HCT116 (cell line): ENCODE results near the gene NNT. TPM values are rescaled to one million over a fixed set of nuclear protein-coding genes. Genes with fewer than 3 reads are reported as not detected.

Experiments used
- ATAC-seq: fragments of 200-7000 bp; cut with Tn5 transposase; 2 replicates; pipeline ENCODE4 v1.9.1; 2020; ENCODE audit warnings: mild to moderate bottlenecking, moderate library complexity
- BruUV-seq: library from RNA; stranded (reverse); fragments of 400-500 nt; replicated peaks from 2 replicates; lab custom pipeline; 2021; lab: Mats Ljungman, UMichigan
- CTCF ChIA-PET: fragments of 300-600 bp; sonication (Branson Sonifier 250); formaldehyde crosslinking; loops from one replicate; lab custom pipeline; 2021; ENCODE audit warnings: antibody characterized with exemption; lab: Charles Lee
- POLR2A ChIA-PET: fragments of 300-600, 350-600 bp; sonication (Branson Sonifier 250); formaldehyde crosslinking; loops from one replicate; lab custom pipeline; 2021; ENCODE audit warnings: antibody characterized with exemption; lab: Charles Lee
- RAD21 ChIA-PET, 2 experiments: fragments of 300-600 bp; sonication (Branson Sonifier 250); formaldehyde crosslinking; loops; one replicate each; lab custom pipeline; 2023; ENCODE audit warnings: low total read pairs in 2 of 2; ENCODE audit not compliant: uncharacterized antibody in 2 of 2, unreplicated experiment in 2 of 2, low non-redundant PET in 1 of 2; lab: Charles Lee
- DNase-seq: peaks from one replicate; pipeline ENCODE4 v3.0.0-alpha.2; 2010; ENCODE audit warnings: low read depth, low spot score
- H2AFZ ChIP-seq: fragments of 200-600 bp; shearing (Covaris generic), sonication (generic); 2 replicates; pipeline ENCODE4 v1.6.1; 2017; ENCODE audit warnings: low read depth, mixed run types, mixed read lengths, antibody characterized with exemption, low read length; ENCODE audit not compliant: poor library complexity, severe bottlenecking
- H3K27ac ChIP-seq: 2 replicates; pipeline ENCODE4 v1.5.1; 2012; ENCODE audit warnings: low read depth, low read length
- H3K27me3 ChIP-seq: fragments of 200-600 bp; sonication (generic); 2 replicates; pipeline ENCODE4 v1.6.1; 2016; ENCODE audit warnings: mixed run types, low read length, mixed read lengths; ENCODE audit not compliant: insufficient read depth
- H3K36me3 ChIP-seq, 2 experiments: fragments of 200-500 bp in 1 of 2; fragments of 200-600 bp in 1 of 2; sonication (Bioruptor generic) in 1 of 2; sonication (generic) in 1 of 2; 2 replicates each; pipeline versions ENCODE4 v1.5.1 to v1.6.1; 2014 to 2016; ENCODE audit warnings: low read length in 2 of 2, inconsistent platforms in 1 of 2, mixed read lengths in 1 of 2, mixed run types in 1 of 2; ENCODE audit not compliant: insufficient read depth in 2 of 2, control insufficient read depth in 1 of 2
- H3K4me1 ChIP-seq, 2 experiments: fragments of 200-600 bp in 1 of 2; sonication (generic) in 1 of 2; 2 replicates each; pipeline versions ENCODE4 v1.5.1 to v1.6.1; 2012 to 2017; ENCODE audit warnings: low read length in 2 of 2, inconsistent platforms in 1 of 2, mild to moderate bottlenecking in 1 of 2, mixed read lengths in 1 of 2, mixed run types in 1 of 2, moderate library complexity in 1 of 2; ENCODE audit not compliant: insufficient read depth in 2 of 2, control insufficient read depth in 1 of 2
- H3K4me2 ChIP-seq: fragments of 200-600 bp; sonication (generic); 2 replicates; pipeline ENCODE4 v1.6.1; 2017; ENCODE audit warnings: mixed run types, low read length, mixed read lengths
- H3K4me3 ChIP-seq, 2 experiments: fragments of 200-600 bp in 1 of 2; sonication (generic) in 1 of 2; replicated peaks in 1 of 2; 2 replicates each; pipeline ENCODE4 v1.5.1; 2011 to 2016; ENCODE audit warnings: low read length in 2 of 2, control low read depth in 1 of 2, low read depth in 1 of 2, mild to moderate bottlenecking in 1 of 2, mixed read lengths in 1 of 2, mixed run types in 1 of 2
- H3K79me2 ChIP-seq: fragments of 200-600 bp; sonication (generic); 2 replicates; pipeline ENCODE4 v1.6.1; 2017; ENCODE audit warnings: mild to moderate bottlenecking, mixed run types, low read length, moderate library complexity, mixed read lengths; ENCODE audit not compliant: insufficient read depth
- H3K9ac ChIP-seq: fragments of 200-600 bp; sonication (generic); 2 replicates; pipeline ENCODE4 v1.6.1; 2016; ENCODE audit warnings: low read length, mixed read lengths
- H3K9me2 ChIP-seq: fragments of 200-600 bp; sonication (generic), shearing (Covaris generic); 2 replicates; pipeline ENCODE4 v1.6.1; 2017; ENCODE audit warnings: mixed run types, mild to moderate bottlenecking, moderate library complexity; ENCODE audit not compliant: insufficient read depth
- H3K9me3 ChIP-seq, 2 experiments: fragments of 200-500 bp in 1 of 2; fragments of 200-600 bp in 1 of 2; sonication (Bioruptor generic) in 1 of 2; sonication (generic) in 1 of 2; 2 replicates each; pipeline ENCODE4 v1.6.1; 2014 to 2017; ENCODE audit warnings: low read length in 2 of 2, mixed read lengths in 2 of 2, inconsistent platforms in 1 of 2, low read depth in 1 of 2, mild to moderate bottlenecking in 1 of 2, mixed run types in 1 of 2, moderate library complexity in 1 of 2; ENCODE audit not compliant: control insufficient read depth in 1 of 2, insufficient read depth in 1 of 2
- H4K20me1 ChIP-seq: fragments of 200-600 bp; sonication (generic), shearing (Covaris generic); 2 replicates; pipeline ENCODE4 v1.6.1; 2017; ENCODE audit warnings: mixed run types, mild to moderate bottlenecking, moderate library complexity; ENCODE audit not compliant: insufficient read depth
- CEBPB ChIP-seq: IDR thresholded peaks from 2 replicates; pipeline ENCODE4 v1.6.1; 2012; ENCODE audit warnings: low read depth
- EGR1 ChIP-seq: IDR thresholded peaks from 2 replicates; pipeline ENCODE4 v1.6.1; 2012; ENCODE audit warnings: low read depth
- ELF1 ChIP-seq: IDR thresholded peaks from 2 replicates; pipeline ENCODE4 v1.6.1; 2012; ENCODE audit warnings: low read depth, borderline replicate concordance
- EZH2 ChIP-seq: fragments of 200-600 bp; sonication (generic); IDR thresholded peaks from 2 replicates; pipeline ENCODE4 v1.6.1; 2017; ENCODE audit warnings: antibody characterized with exemption, mixed run types
- EZH2phosphoT487 ChIP-seq: fragments of 200-600 bp; IDR thresholded peaks from 2 replicates; pipeline ENCODE4 v1.6.1; 2018; ENCODE audit warnings: antibody characterized with exemption, borderline replicate concordance
- FOSL1 ChIP-seq: IDR thresholded peaks from 2 replicates; pipeline ENCODE4 v1.6.1; 2012; ENCODE audit warnings: low read depth
- POLR2A ChIP-seq: IDR thresholded peaks from 2 replicates; pipeline ENCODE4 v1.7.0; 2011; ENCODE audit warnings: borderline replicate concordance; ENCODE audit not compliant: insufficient read depth, insufficient read length; ENCODE audit errors: extremely low read depth
- RAD21 ChIP-seq: IDR thresholded peaks from 2 replicates; pipeline ENCODE4 v1.6.1; 2012; ENCODE audit warnings: low read depth, mild to moderate bottlenecking
- SIN3A ChIP-seq: IDR thresholded peaks from 2 replicates; pipeline ENCODE4 v1.6.1; 2012; ENCODE audit warnings: low read depth
- SRF ChIP-seq: IDR thresholded peaks from 2 replicates; pipeline ENCODE4 v1.6.1; 2012; ENCODE audit warnings: low read depth
- TCF7L2 ChIP-seq: IDR thresholded peaks from 2 replicates; pipeline ENCODE4 v1.7.0; 2011; ENCODE audit warnings: borderline replicate concordance, inconsistent platforms; ENCODE audit not compliant: insufficient read depth, insufficient read length; ENCODE audit errors: extremely low read depth
- ZBTB33 ChIP-seq: IDR thresholded peaks from 2 replicates; pipeline ENCODE4 v1.6.1; 2011; ENCODE audit warnings: mild to moderate bottlenecking, low read length, moderate library complexity; ENCODE audit not compliant: insufficient replicate concordance; ENCODE audit errors: extremely low read depth
- intact Hi-C: fragments of 100-400 bp; cut with micrococcal nuclease; formaldehyde crosslinking; loops from 2 replicates; pipeline ENCODE4 v1.10.0; 2022
- total RNA-seq: library from RNA; stranded (reverse); gene quantifications from one replicate; pipeline ENCODE4 v1.2.1, GENCODE V29; 2021; ENCODE audit not compliant: unreplicated experiment
- TF ChIP-seq, protein P1 (sequence below): IDR thresholded peaks from 2 replicates; pipeline ENCODE4 v1.6.1; 2012; ENCODE audit warnings: low read depth
- TF ChIP-seq, protein P2 (sequence below), 3 experiments: fragments of 200-600 bp in 1 of 3; sonication (generic) in 1 of 3; IDR thresholded peaks in 2 of 3; conservative IDR thresholded peaks in 1 of 3; 2 replicates each; pipeline ENCODE4 v1.5.1; 2012 to 2017; ENCODE audit warnings: low read depth in 2 of 3, low read length in 2 of 3, antibody characterized with exemption in 1 of 3, borderline replicate concordance in 1 of 3, control low read depth in 1 of 3, mild to moderate bottlenecking in 1 of 3, mixed read lengths in 1 of 3, mixed run types in 1 of 3, moderate library complexity in 1 of 3; ENCODE audit not compliant: insufficient read depth in 1 of 3
- TF ChIP-seq, protein P3 (sequence below): IDR thresholded peaks from 2 replicates; pipeline ENCODE4 v1.6.1; 2012
- TF ChIP-seq, protein P4 (sequence below): IDR thresholded peaks from 2 replicates; pipeline ENCODE4 v1.6.1; 2012

The NNT gene
- total RNA-seq, 1 experiment from 2014 or later, result 0.32 TPM

- H2AFZ ChIP-seq, result no peak overlapping the region
- TF ChIP-seq, protein P1, sequence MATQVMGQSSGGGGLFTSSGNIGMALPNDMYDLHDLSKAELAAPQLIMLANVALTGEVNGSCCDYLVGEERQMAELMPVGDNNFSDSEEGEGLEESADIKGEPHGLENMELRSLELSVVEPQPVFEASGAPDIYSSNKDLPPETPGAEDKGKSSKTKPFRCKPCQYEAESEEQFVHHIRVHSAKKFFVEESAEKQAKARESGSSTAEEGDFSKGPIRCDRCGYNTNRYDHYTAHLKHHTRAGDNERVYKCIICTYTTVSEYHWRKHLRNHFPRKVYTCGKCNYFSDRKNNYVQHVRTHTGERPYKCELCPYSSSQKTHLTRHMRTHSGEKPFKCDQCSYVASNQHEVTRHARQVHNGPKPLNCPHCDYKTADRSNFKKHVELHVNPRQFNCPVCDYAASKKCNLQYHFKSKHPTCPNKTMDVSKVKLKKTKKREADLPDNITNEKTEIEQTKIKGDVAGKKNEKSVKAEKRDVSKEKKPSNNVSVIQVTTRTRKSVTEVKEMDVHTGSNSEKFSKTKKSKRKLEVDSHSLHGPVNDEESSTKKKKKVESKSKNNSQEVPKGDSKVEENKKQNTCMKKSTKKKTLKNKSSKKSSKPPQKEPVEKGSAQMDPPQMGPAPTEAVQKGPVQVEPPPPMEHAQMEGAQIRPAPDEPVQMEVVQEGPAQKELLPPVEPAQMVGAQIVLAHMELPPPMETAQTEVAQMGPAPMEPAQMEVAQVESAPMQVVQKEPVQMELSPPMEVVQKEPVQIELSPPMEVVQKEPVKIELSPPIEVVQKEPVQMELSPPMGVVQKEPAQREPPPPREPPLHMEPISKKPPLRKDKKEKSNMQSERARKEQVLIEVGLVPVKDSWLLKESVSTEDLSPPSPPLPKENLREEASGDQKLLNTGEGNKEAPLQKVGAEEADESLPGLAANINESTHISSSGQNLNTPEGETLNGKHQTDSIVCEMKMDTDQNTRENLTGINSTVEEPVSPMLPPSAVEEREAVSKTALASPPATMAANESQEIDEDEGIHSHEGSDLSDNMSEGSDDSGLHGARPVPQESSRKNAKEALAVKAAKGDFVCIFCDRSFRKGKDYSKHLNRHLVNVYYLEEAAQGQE, result no peak
- no peak for TF ChIP-seq EZH2phosphoT487
- TF ChIP-seq, protein P2, sequence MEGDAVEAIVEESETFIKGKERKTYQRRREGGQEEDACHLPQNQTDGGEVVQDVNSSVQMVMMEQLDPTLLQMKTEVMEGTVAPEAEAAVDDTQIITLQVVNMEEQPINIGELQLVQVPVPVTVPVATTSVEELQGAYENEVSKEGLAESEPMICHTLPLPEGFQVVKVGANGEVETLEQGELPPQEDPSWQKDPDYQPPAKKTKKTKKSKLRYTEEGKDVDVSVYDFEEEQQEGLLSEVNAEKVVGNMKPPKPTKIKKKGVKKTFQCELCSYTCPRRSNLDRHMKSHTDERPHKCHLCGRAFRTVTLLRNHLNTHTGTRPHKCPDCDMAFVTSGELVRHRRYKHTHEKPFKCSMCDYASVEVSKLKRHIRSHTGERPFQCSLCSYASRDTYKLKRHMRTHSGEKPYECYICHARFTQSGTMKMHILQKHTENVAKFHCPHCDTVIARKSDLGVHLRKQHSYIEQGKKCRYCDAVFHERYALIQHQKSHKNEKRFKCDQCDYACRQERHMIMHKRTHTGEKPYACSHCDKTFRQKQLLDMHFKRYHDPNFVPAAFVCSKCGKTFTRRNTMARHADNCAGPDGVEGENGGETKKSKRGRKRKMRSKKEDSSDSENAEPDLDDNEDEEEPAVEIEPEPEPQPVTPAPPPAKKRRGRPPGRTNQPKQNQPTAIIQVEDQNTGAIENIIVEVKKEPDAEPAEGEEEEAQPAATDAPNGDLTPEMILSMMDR (IDR thresholded peaks at IDR 0.05 in 2 of 3, conservative IDR thresholded peaks at IDR 0.05 in 1 of 3; ENCODE audit: borderline replicate concordance in 1 of 3, insufficient read depth in 1 of 3, low read depth in 2 of 3, low read length in 2 of 3), result no peak
- TF ChIP-seq POLR2A, result no peak
- no peak for TF ChIP-seq TCF7L2
- no peak for TF ChIP-seq CEBPB
- TF ChIP-seq, protein P3, sequence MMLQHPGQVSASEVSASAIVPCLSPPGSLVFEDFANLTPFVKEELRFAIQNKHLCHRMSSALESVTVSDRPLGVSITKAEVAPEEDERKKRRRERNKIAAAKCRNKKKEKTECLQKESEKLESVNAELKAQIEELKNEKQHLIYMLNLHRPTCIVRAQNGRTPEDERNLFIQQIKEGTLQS, result no peak
- TF ChIP-seq EGR1, result no peak
- no peak for TF ChIP-seq ZBTB33
- TF ChIP-seq, protein P4, sequence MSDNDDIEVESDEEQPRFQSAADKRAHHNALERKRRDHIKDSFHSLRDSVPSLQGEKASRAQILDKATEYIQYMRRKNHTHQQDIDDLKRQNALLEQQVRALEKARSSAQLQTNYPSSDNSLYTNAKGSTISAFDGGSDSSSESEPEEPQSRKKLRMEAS, result no peak
- TF ChIP-seq SRF, result no peak
- TF ChIP-seq SIN3A, result no peak
- no peak for TF ChIP-seq EZH2
- no peak for TF ChIP-seq RAD21
- no peak for TF ChIP-seq FOSL1
- TF ChIP-seq ELF1, result no peak
- no peak for ATAC-seq
Observed at GRCh38 chr5:43634621-43635020, 31.6 kb downstream of the NNT start.

More at GRCh38 chr5:43634621-43635020, 31.6 kb downstream of the NNT start:
- intact Hi-C loops, result loop anchor here (10.0 kb wide), 1 partner anchor 700 kb away; no protein-coding TSS in a partner anchor
- Histone ChIP-seq H3K9me2 (no peaks in the 10 kb centered on the region), H3K9me3 (no peaks in the 10 kb centered on the region), H3K9ac (no peak overlapping the region), H3K27me3 (no peaks in the 10 kb centered on the region), H3K4me2 (no peak overlapping the region), H4K20me1 (no peaks in the 10 kb centered on the region), H3K4me1 (peaks cover 0 to 2% of the 10 kb centered on the region in 2 experiments; a peak in 1 of 4 replicates), H3K79me2 (no peaks in the 10 kb centered on the region), H3K4me3 (no peak overlapping the region), H3K27ac (no peak overlapping the region), H3K36me3 (no peaks in the 10 kb centered on the region)
- CTCF ChIA-PET, result no interaction called here
- RAD21 ChIA-PET, result no interaction called here
- no TSS peak for BruUV-seq
- DNase-seq, result no peak
- POLR2A ChIA-PET, result no interaction called here
